Left ventricle myocardium inferior (tissue), 1 donor: ENCODE data around the gene CAMKV. TPM values are rescaled to one million over a fixed set of nuclear protein-coding genes. Genes with fewer than 3 reads are reported as not detected.

Experiments
- DNase-seq: peaks from one replicate; pipeline ENCODE4 v3.0.0-alpha.2; 2020
- H3K27ac ChIP-seq: fragments of 200-600 bp; replicated peaks from 2 replicates; pipeline ENCODE4 v1.8.0; 2021
- H3K27me3 ChIP-seq: fragments of 200-600 bp; 2 replicates; pipeline ENCODE4 v1.8.0; 2021; ENCODE audit warnings: low read depth
- H3K36me3 ChIP-seq: fragments of 200-600 bp; 2 replicates; pipeline ENCODE4 v1.8.0; 2021
- H3K4me1 ChIP-seq: fragments of 200-600 bp; 2 replicates; pipeline ENCODE4 v1.8.0; 2021
- H3K4me3 ChIP-seq: fragments of 200-600 bp; 2 replicates; pipeline ENCODE4 v1.8.0; 2021; ENCODE audit warnings: mild to moderate bottlenecking, moderate library complexity
- H3K9me3 ChIP-seq: fragments of 200-600 bp; replicated peaks from 2 replicates; pipeline ENCODE4 v1.8.0; 2021
- intact Hi-C: fragments of 100-400 bp; cut with micrococcal nuclease; formaldehyde crosslinking; loops from one replicate; pipeline ENCODE4 v1.11.0; 2022
- total RNA-seq: library from RNA; stranded (reverse); fragmentation: NEBNext Ultra II Directional; extraction: Animal tissue kit (Norgen Biotek cat#: 25700); gene quantifications from one replicate; pipeline ENCODE4 v1.2.1, GENCODE V29; 2021
- TF ChIP-seq, protein P1 (sequence below): fragments of 200-600 bp; IDR thresholded peaks from 2 replicates; pipeline ENCODE4 v1.8.0; 2021; ENCODE audit warnings: antibody characterized with exemption, mild to moderate bottlenecking, borderline replicate concordance
- donor health status: DM: no; HTN: yes; CAD: no; lungs with severe emphysema.

The CAMKV gene
- total RNA-seq, 1 donor from 2014 or later, result not detected

DNA sequence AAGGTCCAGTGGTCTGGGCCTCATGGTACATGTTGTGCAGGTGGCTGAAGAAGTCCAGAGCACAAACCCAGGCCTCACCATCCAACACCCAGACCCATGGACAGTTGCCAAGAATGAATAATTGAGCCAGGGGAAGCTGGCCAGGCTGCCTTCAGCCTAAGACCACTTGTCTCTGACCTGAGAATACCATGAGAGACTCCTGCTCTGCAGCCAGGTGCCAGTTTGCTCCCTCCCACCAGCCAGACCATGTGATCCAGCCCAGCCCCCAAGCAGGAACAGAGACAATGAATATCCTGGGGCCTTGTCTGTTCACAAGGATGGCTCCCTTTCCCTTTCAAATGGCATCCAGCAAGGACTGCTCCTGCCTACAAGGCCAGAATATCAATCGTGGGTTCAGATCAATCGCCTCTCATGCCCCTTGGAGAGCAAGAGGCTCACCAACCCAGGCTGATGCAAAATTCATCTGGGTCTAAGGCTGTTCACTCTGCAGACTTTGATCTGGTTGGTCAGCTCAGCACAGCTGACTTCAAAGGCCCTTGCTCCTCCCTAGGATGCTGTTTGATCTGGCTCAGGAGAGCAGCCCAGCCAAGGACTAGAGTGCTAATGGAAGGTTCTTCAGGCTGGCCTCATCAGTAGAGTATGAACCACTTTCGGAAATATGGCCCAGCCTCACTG lies 26.7 kb downstream of the CAMKV start:
- TF ChIP-seq, protein P1, sequence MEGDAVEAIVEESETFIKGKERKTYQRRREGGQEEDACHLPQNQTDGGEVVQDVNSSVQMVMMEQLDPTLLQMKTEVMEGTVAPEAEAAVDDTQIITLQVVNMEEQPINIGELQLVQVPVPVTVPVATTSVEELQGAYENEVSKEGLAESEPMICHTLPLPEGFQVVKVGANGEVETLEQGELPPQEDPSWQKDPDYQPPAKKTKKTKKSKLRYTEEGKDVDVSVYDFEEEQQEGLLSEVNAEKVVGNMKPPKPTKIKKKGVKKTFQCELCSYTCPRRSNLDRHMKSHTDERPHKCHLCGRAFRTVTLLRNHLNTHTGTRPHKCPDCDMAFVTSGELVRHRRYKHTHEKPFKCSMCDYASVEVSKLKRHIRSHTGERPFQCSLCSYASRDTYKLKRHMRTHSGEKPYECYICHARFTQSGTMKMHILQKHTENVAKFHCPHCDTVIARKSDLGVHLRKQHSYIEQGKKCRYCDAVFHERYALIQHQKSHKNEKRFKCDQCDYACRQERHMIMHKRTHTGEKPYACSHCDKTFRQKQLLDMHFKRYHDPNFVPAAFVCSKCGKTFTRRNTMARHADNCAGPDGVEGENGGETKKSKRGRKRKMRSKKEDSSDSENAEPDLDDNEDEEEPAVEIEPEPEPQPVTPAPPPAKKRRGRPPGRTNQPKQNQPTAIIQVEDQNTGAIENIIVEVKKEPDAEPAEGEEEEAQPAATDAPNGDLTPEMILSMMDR, result no peak
- no peaks in the 10 kb centered on the region for H3K9me3 ChIP-seq
- H3K4me3 ChIP-seq, result no peak overlapping the region
- intact Hi-C loops, result loop anchor here (5.0 kb wide), 1 partner anchor 41 kb away; the partner anchor contains the start of gene INKA1
- H3K27me3 ChIP-seq, result no peaks in the 10 kb centered on the region
- H3K27ac ChIP-seq, result no peak overlapping the region
- peaks cover 43% of the 10 kb centered on the region for H3K4me1 ChIP-seq
- no peak for DNase-seq
- no peaks in the 10 kb centered on the region for H3K36me3 ChIP-seq

GRCh38 chr3:49841806-49842205 lies 27.9 kb downstream of the CAMKV start:
- Histone ChIP-seq H3K4me3 (no peak overlapping the region), H3K36me3 (no peaks in the 10 kb centered on the region), H3K4me1 (peaks cover 43% of the 10 kb centered on the region), H3K27ac (no peak overlapping the region), H3K9me3 (no peaks in the 10 kb centered on the region), H3K27me3 (no peaks in the 10 kb centered on the region)
- TF ChIP-seq, protein P1, result no peak
- intact Hi-C loops, result loop anchor here (5.0 kb wide), 1 partner anchor 40 kb away; the partner anchor contains the start of gene INKA1
- DNase-seq, result no peak

DNA sequence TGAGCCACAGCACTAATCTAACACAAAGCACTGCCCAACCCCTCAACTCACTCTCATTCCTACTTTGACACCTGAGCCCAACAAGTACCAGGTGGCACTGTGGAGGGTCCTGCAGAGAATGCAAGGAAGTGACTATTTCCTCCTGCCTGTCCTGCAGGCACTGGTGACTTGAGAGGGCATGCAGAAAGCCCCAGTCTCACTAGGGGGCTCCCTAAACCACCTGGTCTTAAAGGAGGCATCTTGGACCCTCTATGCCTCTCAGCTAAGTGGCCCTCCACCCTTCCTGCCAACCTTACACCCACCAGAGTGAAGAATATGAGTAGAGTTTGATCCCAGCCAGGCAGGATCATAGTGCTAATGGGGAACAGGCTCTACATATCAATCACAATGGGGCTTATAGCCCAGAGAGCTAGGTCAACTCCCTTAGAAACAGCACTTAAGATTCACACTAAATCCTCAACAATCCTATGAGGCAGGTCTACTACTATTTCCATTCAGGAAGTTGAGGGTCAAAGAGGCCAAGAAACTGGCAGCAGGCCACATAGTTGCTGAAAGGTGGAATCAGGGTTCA lies 28.5 kb downstream of the CAMKV start:
- DNase-seq, result no peak
- Histone ChIP-seq H3K27ac (no peak overlapping the region), H3K4me3 (no peak overlapping the region), H3K9me3 (no peaks in the 10 kb centered on the region), H3K36me3 (no peaks in the 10 kb centered on the region), H3K27me3 (no peaks in the 10 kb centered on the region), H3K4me1 (peaks cover 43% of the 10 kb centered on the region)
- TF ChIP-seq, protein P1, result peak; percentile 52
- intact Hi-C loops, result loop anchor here (5.0 kb wide), 1 partner anchor 39 kb away; the partner anchor contains the start of gene INKA1

- H3K4me1 ChIP-seq, result peaks cover 43% of the 10 kb centered on the region
- H3K36me3 ChIP-seq, result no peaks in the 10 kb centered on the region
- TF ChIP-seq, protein P1, result no peak
- intact Hi-C loops, result loop anchor here (5.0 kb wide), 1 partner anchor 38 kb away; the partner anchor contains the start of gene INKA1
- H3K27ac ChIP-seq, result peak overlapping the region; percentile 42
- H3K4me3 ChIP-seq, result no peak overlapping the region
- no peaks in the 10 kb centered on the region for H3K9me3 ChIP-seq
- no peak for DNase-seq
- H3K27me3 ChIP-seq, result no peaks in the 10 kb centered on the region
Observed at GRCh38 chr3:49840388-49840787, 29.3 kb downstream of the CAMKV start.

DNA sequence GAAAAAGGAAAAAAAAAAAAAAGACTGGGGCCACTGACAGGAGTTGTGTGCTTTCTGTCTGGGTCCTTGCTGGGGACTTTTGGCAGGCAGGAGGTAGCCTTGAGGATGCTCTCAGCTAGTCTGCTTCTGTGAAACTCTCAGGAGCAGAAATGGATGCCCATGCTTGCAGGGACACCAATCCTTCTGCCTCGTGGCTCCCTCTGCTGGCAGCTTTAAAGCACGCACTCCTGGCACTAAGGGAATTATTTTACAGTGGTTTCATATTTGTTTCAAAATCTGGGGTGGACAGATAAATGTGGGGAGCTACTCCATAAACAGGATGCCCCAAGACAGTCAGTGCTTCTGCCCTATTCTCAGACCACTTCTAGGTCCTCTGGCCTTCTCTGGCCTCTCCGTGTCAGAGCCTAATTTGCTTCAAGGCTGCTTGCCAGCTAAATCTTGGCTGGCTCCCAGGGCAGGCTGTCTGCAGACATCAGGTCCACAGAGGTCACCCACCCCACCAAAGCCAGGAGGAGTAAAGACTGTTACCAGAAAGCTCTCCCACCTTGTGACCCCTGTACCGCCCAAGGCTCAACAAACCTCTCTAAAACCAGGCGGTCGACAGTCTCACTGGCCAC lies 30.4 kb downstream of the CAMKV start:
- H3K27ac ChIP-seq, result peak overlapping the region; percentile 77
- intact Hi-C loops, result no loop called here
- DNase-seq, result peak; percentile 86
- H3K4me1 ChIP-seq, result peaks cover 43% of the 10 kb centered on the region
- H3K4me3 ChIP-seq, result peak overlapping the region; percentile 35
- no peaks in the 10 kb centered on the region for H3K9me3 ChIP-seq
- H3K27me3 ChIP-seq, result no peaks in the 10 kb centered on the region
- no peaks in the 10 kb centered on the region for H3K36me3 ChIP-seq
- TF ChIP-seq, protein P1, result peak; percentile 95
